ENCODE measurements around the gene MEP1A.

The MEP1A gene

DNA sequence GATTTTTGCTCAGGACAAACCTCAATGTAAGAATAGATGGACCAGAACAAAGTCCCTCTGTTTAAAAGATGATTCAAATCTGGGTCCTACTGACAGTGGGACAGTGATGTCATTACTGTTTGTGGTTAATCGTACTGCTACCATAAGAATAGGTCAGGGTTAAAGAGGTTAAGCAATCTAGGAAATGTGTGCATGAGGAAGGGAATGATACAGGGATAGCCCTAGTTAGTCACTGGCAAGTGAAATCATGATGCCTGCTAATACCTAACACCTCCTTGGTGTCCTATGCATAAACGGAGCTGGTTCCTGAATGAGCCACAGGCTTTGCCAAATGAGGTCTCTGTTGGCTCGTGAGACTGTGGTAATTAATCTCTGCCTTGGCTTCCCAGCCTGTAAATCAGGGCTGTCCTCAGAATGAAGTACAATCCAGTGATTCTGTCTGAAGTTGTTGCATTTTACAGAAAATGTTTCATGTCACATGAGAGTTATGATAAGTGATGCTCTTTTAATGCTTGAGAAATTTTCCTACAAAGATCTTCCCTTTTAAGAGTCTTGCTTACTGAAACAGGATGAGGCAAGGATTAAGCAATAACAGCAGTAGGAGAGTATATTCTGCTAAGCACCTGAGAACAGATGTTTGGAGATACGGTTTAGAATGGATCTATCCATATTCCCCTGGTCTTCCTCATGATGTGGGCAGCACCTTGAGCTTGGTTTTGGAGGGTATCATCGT lies 3.8 kb downstream of the MEP1A start:
- Histone ChIP-seq H3K27ac (replicated peaks) (no peak overlapping the region), H3K4me3 (replicated peaks; ENCODE audit: insufficient read depth, low read length) (no peak overlapping the region), H3K27me3 (ENCODE audit: insufficient read depth, poor library complexity, severe bottlenecking) (peaks cover 3% of the 10 kb centered on the region)
- TF ChIP-seq, protein P1, sequence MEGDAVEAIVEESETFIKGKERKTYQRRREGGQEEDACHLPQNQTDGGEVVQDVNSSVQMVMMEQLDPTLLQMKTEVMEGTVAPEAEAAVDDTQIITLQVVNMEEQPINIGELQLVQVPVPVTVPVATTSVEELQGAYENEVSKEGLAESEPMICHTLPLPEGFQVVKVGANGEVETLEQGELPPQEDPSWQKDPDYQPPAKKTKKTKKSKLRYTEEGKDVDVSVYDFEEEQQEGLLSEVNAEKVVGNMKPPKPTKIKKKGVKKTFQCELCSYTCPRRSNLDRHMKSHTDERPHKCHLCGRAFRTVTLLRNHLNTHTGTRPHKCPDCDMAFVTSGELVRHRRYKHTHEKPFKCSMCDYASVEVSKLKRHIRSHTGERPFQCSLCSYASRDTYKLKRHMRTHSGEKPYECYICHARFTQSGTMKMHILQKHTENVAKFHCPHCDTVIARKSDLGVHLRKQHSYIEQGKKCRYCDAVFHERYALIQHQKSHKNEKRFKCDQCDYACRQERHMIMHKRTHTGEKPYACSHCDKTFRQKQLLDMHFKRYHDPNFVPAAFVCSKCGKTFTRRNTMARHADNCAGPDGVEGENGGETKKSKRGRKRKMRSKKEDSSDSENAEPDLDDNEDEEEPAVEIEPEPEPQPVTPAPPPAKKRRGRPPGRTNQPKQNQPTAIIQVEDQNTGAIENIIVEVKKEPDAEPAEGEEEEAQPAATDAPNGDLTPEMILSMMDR (IDR thresholded peaks at IDR 0.05; ENCODE audit: insufficient read depth, low read length), result no peak
- no peak for TF ChIP-seq POLR2AphosphoS5 (IDR thresholded peaks at IDR 0.05; ENCODE audit: low read depth)
- TF ChIP-seq GABPA (IDR thresholded peaks at IDR 0.05; ENCODE audit: low read depth), result no peak
- TF ChIP-seq SPI1 (IDR thresholded peaks at IDR 0.05; ENCODE audit: borderline replicate concordance, low read depth), result no peak
- TF ChIP-seq, protein P2, sequence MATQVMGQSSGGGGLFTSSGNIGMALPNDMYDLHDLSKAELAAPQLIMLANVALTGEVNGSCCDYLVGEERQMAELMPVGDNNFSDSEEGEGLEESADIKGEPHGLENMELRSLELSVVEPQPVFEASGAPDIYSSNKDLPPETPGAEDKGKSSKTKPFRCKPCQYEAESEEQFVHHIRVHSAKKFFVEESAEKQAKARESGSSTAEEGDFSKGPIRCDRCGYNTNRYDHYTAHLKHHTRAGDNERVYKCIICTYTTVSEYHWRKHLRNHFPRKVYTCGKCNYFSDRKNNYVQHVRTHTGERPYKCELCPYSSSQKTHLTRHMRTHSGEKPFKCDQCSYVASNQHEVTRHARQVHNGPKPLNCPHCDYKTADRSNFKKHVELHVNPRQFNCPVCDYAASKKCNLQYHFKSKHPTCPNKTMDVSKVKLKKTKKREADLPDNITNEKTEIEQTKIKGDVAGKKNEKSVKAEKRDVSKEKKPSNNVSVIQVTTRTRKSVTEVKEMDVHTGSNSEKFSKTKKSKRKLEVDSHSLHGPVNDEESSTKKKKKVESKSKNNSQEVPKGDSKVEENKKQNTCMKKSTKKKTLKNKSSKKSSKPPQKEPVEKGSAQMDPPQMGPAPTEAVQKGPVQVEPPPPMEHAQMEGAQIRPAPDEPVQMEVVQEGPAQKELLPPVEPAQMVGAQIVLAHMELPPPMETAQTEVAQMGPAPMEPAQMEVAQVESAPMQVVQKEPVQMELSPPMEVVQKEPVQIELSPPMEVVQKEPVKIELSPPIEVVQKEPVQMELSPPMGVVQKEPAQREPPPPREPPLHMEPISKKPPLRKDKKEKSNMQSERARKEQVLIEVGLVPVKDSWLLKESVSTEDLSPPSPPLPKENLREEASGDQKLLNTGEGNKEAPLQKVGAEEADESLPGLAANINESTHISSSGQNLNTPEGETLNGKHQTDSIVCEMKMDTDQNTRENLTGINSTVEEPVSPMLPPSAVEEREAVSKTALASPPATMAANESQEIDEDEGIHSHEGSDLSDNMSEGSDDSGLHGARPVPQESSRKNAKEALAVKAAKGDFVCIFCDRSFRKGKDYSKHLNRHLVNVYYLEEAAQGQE (IDR thresholded peaks at IDR 0.05; ENCODE audit: insufficient replicate concordance, low read depth), result no peak
- no peak for DNase-seq (ENCODE audit: low read depth in 1 of 2, low spot score in 1 of 2)

DNA sequence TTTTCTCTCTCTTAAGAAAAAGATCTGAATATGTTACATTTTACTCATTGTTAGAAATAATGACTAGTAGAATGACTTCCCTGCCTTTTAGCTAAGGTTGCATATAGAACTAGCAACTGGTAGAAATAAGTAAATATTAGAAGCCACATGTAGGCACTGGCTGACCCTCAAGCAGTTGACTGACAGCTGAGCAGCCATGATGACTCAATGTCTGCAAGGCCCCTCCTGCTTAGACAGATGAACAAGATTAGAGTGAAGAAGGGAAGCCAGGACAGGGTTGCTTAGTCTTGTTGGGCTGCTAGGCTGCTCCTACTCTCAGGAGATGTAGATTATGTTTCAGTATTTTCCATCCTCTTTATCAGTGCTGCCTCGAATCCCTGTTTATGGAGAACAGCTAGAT lies 6.5 kb downstream of the MEP1A start:
- H3K27ac ChIP-seq (replicated peaks), result no peak overlapping the region
- H3K4me3 ChIP-seq (replicated peaks; ENCODE audit: insufficient read depth, low read length), result no peak overlapping the region
- no peak for TF ChIP-seq SPI1 (IDR thresholded peaks at IDR 0.05; ENCODE audit: borderline replicate concordance, low read depth)
- TF ChIP-seq, protein P2 (IDR thresholded peaks at IDR 0.05; ENCODE audit: insufficient replicate concordance, low read depth), result no peak
- TF ChIP-seq POLR2AphosphoS5 (IDR thresholded peaks at IDR 0.05; ENCODE audit: low read depth), result no peak
- no peak for DNase-seq (ENCODE audit: low read depth in 1 of 2, low spot score in 1 of 2)
- peaks cover 3% of the 10 kb centered on the region for H3K27me3 ChIP-seq (ENCODE audit: insufficient read depth, poor library complexity, severe bottlenecking)

DNA sequence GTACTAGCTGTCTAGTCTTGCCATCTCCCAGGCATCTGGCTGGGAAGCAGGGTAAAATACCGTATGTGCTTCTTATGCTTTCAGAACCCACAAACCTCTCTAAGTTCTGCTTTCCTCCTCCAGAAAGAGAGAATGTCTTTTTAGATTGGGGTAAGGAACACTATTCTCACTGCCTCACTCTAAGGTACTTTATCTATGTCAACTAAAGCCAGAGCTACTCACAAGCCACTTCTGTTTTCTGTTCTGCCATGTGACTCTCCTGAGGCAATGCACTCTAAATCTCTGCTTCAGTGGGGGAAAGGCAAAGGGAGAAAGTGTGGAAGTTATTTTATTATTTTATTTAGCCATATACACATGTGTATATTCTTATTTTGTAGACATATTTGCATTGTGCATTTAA lies 15.6 kb downstream of the MEP1A start:
- H3K27ac ChIP-seq (replicated peaks), result no peak overlapping the region
- peak in 1 of 2 experiments; percentile 2 for DNase-seq (ENCODE audit: low read depth in 1 of 2, low spot score in 1 of 2)
- H3K27me3 ChIP-seq (ENCODE audit: insufficient read depth, poor library complexity, severe bottlenecking), result peaks cover 11% of the 10 kb centered on the region
- TF ChIP-seq SPI1 (IDR thresholded peaks at IDR 0.05; ENCODE audit: borderline replicate concordance, low read depth) (peak; percentile 52; the same call in 1 of the 2 replicates), POLR2AphosphoS5 (IDR thresholded peaks at IDR 0.05; ENCODE audit: low read depth) (no peak)
- no peak overlapping the region for H3K4me3 ChIP-seq (replicated peaks; ENCODE audit: insufficient read depth, low read length)

DNA sequence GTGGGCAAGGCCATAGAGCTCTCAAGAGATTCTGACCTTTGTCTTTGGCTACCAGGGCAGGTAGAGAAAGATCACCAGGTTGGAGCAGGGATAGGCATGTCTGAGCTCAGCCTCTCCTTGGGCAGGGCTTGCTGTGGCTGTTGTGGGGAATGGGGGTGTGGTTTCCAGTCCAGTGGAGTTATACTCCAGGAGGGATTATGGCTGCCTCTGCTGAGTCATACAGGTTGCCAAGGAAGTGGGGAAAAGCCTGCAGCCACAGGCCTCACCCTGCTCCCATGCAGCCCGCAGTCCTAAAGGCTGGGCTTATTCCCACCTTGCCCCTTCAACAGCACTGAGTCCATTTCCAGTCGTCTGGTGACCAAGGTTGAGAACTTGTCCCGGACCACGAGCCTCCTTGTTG lies 21.9 kb downstream of the MEP1A start:
- TF ChIP-seq GABPA (IDR thresholded peaks at IDR 0.05; ENCODE audit: low read depth), result no peak
- TF ChIP-seq, protein P1 (IDR thresholded peaks at IDR 0.05; ENCODE audit: insufficient read depth, low read length), result no peak
- TF ChIP-seq SPI1 (IDR thresholded peaks at IDR 0.05; ENCODE audit: borderline replicate concordance, low read depth), result no peak
- TF ChIP-seq, protein P2 (IDR thresholded peaks at IDR 0.05; ENCODE audit: insufficient replicate concordance, low read depth), result no peak
- TF ChIP-seq POLR2AphosphoS5 (IDR thresholded peaks at IDR 0.05; ENCODE audit: low read depth), result no peak
- DNase-seq (ENCODE audit: low read depth in 1 of 2, low spot score in 1 of 2), result no peak
- H3K27ac ChIP-seq (replicated peaks), result no peak overlapping the region

More for the DNA sequence above, 21.9 kb downstream of the MEP1A start:
- H3K4me3 ChIP-seq (replicated peaks; ENCODE audit: insufficient read depth, low read length), result no peak overlapping the region
- H3K27me3 ChIP-seq (ENCODE audit: insufficient read depth, poor library complexity, severe bottlenecking), result peaks cover 13% of the 10 kb centered on the region

Measured in HL-60 (cell line).